ENCODE results near the gene RNF44. TPM values are rescaled to one million over a fixed set of nuclear protein-coding genes. Genes with fewer than 3 reads are reported as not detected.

The RNF44 gene
- total and polyA plus RNA-seq, 2 experiments from 2014 or later = 2.1 to 2.9 TPM

- 97 to 100% methylated on average over 4 of the region's 4 CpGs for WGBS, 2 experiments (ENCODE audit: low coverage in 1 of 2, low lambda C conversion rate in 2 of 2, missing lambda C conversion rate in 2 of 2)
- no peak for DNase-seq
- in situ Hi-C loops (cut with MboI) = no loop called here
Observed at GRCh38 chr5:176481711-176482110, 55.5 kb downstream of the RNF44 start.

More at GRCh38 chr5:176481711-176482110, 55.5 kb downstream of the RNF44 start:
- Histone ChIP-seq H3K9ac (no peak overlapping the region), H3K27me3 (replicated peaks; ENCODE audit: insufficient read depth) (no peaks in the 10 kb centered on the region), H3K9me2 (ENCODE audit: insufficient read depth) (no peaks in the 10 kb centered on the region), H3K4me3 (no peak overlapping the region), H3K4me1 (ENCODE audit: insufficient read depth) (no peaks in the 10 kb centered on the region), H3F3A (ENCODE audit: insufficient read depth) (no peaks in the 10 kb centered on the region; the same call in 1 of the 2 replicates), H3K36me3 (ENCODE audit: low read depth) (peaks cover 40% of the 10 kb centered on the region), H3K79me2 (ENCODE audit: insufficient read depth) (peaks cover 92% of the 10 kb centered on the region), H3K27ac (no peak overlapping the region), H4K20me1 (ENCODE audit: insufficient read depth) (peaks cover 6% of the 10 kb centered on the region; the same call in 1 of the 2 replicates), H3K9me3 (ENCODE audit: low read depth) (no peaks in the 10 kb centered on the region), H2AFZ (no peak overlapping the region), H3K4me2 (ENCODE audit: unreplicated experiment) (no peak overlapping the region)
- no peak for TF ChIP-seq EZH2phosphoT487 (IDR thresholded peaks at IDR 0.05; ENCODE audit: insufficient read depth, low read depth)
- no peak for TF ChIP-seq EZH2 (IDR thresholded peaks at IDR 0.05; ENCODE audit: insufficient read depth, poor library complexity, severe bottlenecking)

Small RNA genes lying within 50 kb of the gene (small RNA-seq; reads per million reads assigned to genes)
- gene RF00019 (ENCODE audit: low read depth, low replicate concordance) = not detected
- not detected for gene RN7SL684P (ENCODE audit: low read depth, low replicate concordance)

Other genes starting within 250 kb of the RNF44 start
- gene KIAA1191, start 175.6 kb downstream of the RNF44 start, total RNA-seq (2014; rRNA removed; shearing (Covaris generic)) = 110 and 114 TPM in 2 replicates
- gene KIAA1191, start 175.6 kb downstream of the RNF44 start, polyA plus RNA-seq (2016; fragmentation: Nextera tagmentation; extraction: Ambion mirVana) = 110 and 118 TPM in 2 replicates
- 8.3 and 8.9 TPM in 2 replicates for gene ARL10, start 171.9 kb downstream of the RNF44 start, total RNA-seq (2014; rRNA removed; shearing (Covaris generic))
- 4.3 and 6.7 TPM in 2 replicates for gene ARL10, start 171.9 kb downstream of the RNF44 start, polyA plus RNA-seq (2016; fragmentation: Nextera tagmentation; extraction: Ambion mirVana)
- 13.3 and 15.2 TPM in 2 replicates for gene NOP16, start 148.8 kb downstream of the RNF44 start, total RNA-seq (2014; rRNA removed; shearing (Covaris generic))
- 68.4 and 68.7 TPM in 2 replicates for gene NOP16, start 148.8 kb downstream of the RNF44 start, polyA plus RNA-seq (2016; fragmentation: Nextera tagmentation; extraction: Ambion mirVana)
- 33.8 and 72.1 TPM in 2 replicates for gene HIGD2A, start 148.7 kb downstream of the RNF44 start, total RNA-seq (2014; rRNA removed; shearing (Covaris generic))
- gene HIGD2A, start 148.7 kb downstream of the RNF44 start, polyA plus RNA-seq (2016; fragmentation: Nextera tagmentation; extraction: Ambion mirVana) = 110 and 117 TPM in 2 replicates
- gene CLTB, start 120.9 kb downstream of the RNF44 start, total RNA-seq (2014; rRNA removed; shearing (Covaris generic)) = 121 and 130 TPM in 2 replicates
- gene CLTB, start 120.9 kb downstream of the RNF44 start, polyA plus RNA-seq (2016; fragmentation: Nextera tagmentation; extraction: Ambion mirVana) = 128 and 132 TPM in 2 replicates
- 41.0 and 45.0 TPM in 2 replicates for gene FAF2, start 89.0 kb downstream of the RNF44 start, total RNA-seq (2014; rRNA removed; shearing (Covaris generic))
- gene FAF2, start 89.0 kb downstream of the RNF44 start, polyA plus RNA-seq (2016; fragmentation: Nextera tagmentation; extraction: Ambion mirVana) = 45.4 and 45.7 TPM in 2 replicates
- gene CDHR2, start 11.9 kb upstream of the RNF44 start, total RNA-seq (2014; rRNA removed; shearing (Covaris generic)) = not detected in 2 replicates
- not detected in 2 replicates for gene CDHR2, start 11.9 kb upstream of the RNF44 start, polyA plus RNA-seq (2016; fragmentation: Nextera tagmentation; extraction: Ambion mirVana)
- gene GPRIN1, start 72.8 kb upstream of the RNF44 start, total RNA-seq (2014; rRNA removed; shearing (Covaris generic)) = 4.3 and 4.8 TPM in 2 replicates
- 1.2 and 1.3 TPM in 2 replicates for gene GPRIN1, start 72.8 kb upstream of the RNF44 start, polyA plus RNA-seq (2016; fragmentation: Nextera tagmentation; extraction: Ambion mirVana)
- gene SNCB, start 93.1 kb upstream of the RNF44 start, total RNA-seq (2014; rRNA removed; shearing (Covaris generic)) = not detected in 2 replicates
- not detected in 2 replicates for gene SNCB, start 93.1 kb upstream of the RNF44 start, polyA plus RNA-seq (2016; fragmentation: Nextera tagmentation; extraction: Ambion mirVana)
- gene EIF4E1B, start 93.3 kb upstream of the RNF44 start, total RNA-seq (2014; rRNA removed; shearing (Covaris generic)) = not detected in 2 replicates
- gene EIF4E1B, start 93.3 kb upstream of the RNF44 start, polyA plus RNA-seq (2016; fragmentation: Nextera tagmentation; extraction: Ambion mirVana) = not detected in 2 replicates
- gene TSPAN17, start 110.1 kb upstream of the RNF44 start, total RNA-seq (2014; rRNA removed; shearing (Covaris generic)) = 41.2 and 42.2 TPM in 2 replicates
- gene TSPAN17, start 110.1 kb upstream of the RNF44 start, polyA plus RNA-seq (2016; fragmentation: Nextera tagmentation; extraction: Ambion mirVana) = 29.9 and 30.0 TPM in 2 replicates